GM12878 (cell line): ENCODE results near the gene EPB41L4B.

Experiments
- CTCF ChIP-seq, 3 experiments: IDR thresholded peaks in 2 of 3; conservative IDR thresholded peaks in 1 of 3; 2 replicates each; pipeline ENCODE4 v1.5.1; 2011; ENCODE audit warnings: low read depth in 3 of 3, low read length in 3 of 3, mild to moderate bottlenecking in 3 of 3, control low read depth in 2 of 3, moderate library complexity in 2 of 3, inconsistent platforms in 1 of 3, mixed read lengths in 1 of 3; ENCODE audit not compliant: control insufficient read depth in 2 of 3, insufficient read depth in 1 of 3; ENCODE audit errors: extremely low read depth in 1 of 3
- EGR1 ChIP-seq, 2 experiments: IDR thresholded peaks; 1 replicate in 1 of 2; 2 replicates in 1 of 2; pipeline ENCODE4 v1.6.1; 2011 to 2012; ENCODE audit warnings: low read depth in 2 of 2, low read length in 2 of 2, borderline replicate concordance in 1 of 2, mild to moderate bottlenecking in 1 of 2, moderate library complexity in 1 of 2
- NFYA ChIP-seq: IDR thresholded peaks from 2 replicates; pipeline ENCODE4 v1.6.1; 2011; ENCODE audit warnings: low read depth, mild to moderate bottlenecking, low read length, improper control_type of control experiment, borderline replicate concordance
- POLR2AphosphoS5 ChIP-seq: IDR thresholded peaks from 2 replicates; pipeline ENCODE4 v1.6.1; 2011; ENCODE audit warnings: mild to moderate bottlenecking, low read length, inconsistent platforms
- SIX5 ChIP-seq: IDR thresholded peaks from 2 replicates; pipeline ENCODE4 v1.6.1; 2011; ENCODE audit warnings: mild to moderate bottlenecking, low read depth, low read length, moderate library complexity; ENCODE audit not compliant: severe bottlenecking
- SKIL ChIP-seq: fragments of 450-650 bp; IDR thresholded peaks from 2 replicates; pipeline ENCODE4 v1.6.1; 2017; ENCODE audit warnings: mild to moderate bottlenecking, low read depth, inconsistent platforms; ENCODE audit not compliant: poor library complexity, severe bottlenecking
- SUZ12 ChIP-seq: fragments of 200-600 bp; sonication (generic); IDR thresholded peaks from one replicate; pipeline ENCODE4 v1.6.1; 2018; ENCODE audit warnings: antibody characterized with exemption, mild to moderate bottlenecking; ENCODE audit not compliant: unreplicated experiment
- ZNF24 ChIP-seq: fragments of 450-650 bp; IDR thresholded peaks from 2 replicates; pipeline ENCODE4 v1.6.1; 2017; ENCODE audit warnings: antibody characterized with exemption, mild to moderate bottlenecking

- TF ChIP-seq CTCF (IDR thresholded peaks at IDR 0.05 in 2 of 3, conservative IDR thresholded peaks at IDR 0.05 in 1 of 3; ENCODE audit: control insufficient read depth in 2 of 3, extremely low read depth in 1 of 3, insufficient read depth in 1 of 3, low read depth in 3 of 3, low read length in 3 of 3) (no peak), SKIL (no peak), NFYA (no peak), SIX5 (no peak), EGR1 (IDR thresholded peaks at IDR 0.05; ENCODE audit: borderline replicate concordance in 1 of 2, low read depth in 2 of 2, low read length in 2 of 2) (no peak), POLR2AphosphoS5 (no peak), SUZ12 (no peak), ZNF24 (no peak)
Measured at GRCh38 chr9:109253637-109254284, 67.1 kb downstream of the EPB41L4B start.
